Dedifferentiated amniotic fluid mesenchymal stem cell (primary cell): Measurements from ENCODE around the gene CROCC2.
"Not testable (repeated sequence)": the region's sequence is repeated elsewhere in the genome, so short reads cannot be mapped to it uniquely, and the experiment has no call there.

ENCODE experiments used
- DNase-seq: peaks from one replicate; pipeline ENCODE4 v3.0.0-alpha.2; 2016; ENCODE audit errors: extremely low spot score

CROCC2 gene

GRCh38 chr2:240966906-240967680 lies 61.0 kb downstream of the CROCC2 start:
- DNase-seq, result no peak

DNA sequence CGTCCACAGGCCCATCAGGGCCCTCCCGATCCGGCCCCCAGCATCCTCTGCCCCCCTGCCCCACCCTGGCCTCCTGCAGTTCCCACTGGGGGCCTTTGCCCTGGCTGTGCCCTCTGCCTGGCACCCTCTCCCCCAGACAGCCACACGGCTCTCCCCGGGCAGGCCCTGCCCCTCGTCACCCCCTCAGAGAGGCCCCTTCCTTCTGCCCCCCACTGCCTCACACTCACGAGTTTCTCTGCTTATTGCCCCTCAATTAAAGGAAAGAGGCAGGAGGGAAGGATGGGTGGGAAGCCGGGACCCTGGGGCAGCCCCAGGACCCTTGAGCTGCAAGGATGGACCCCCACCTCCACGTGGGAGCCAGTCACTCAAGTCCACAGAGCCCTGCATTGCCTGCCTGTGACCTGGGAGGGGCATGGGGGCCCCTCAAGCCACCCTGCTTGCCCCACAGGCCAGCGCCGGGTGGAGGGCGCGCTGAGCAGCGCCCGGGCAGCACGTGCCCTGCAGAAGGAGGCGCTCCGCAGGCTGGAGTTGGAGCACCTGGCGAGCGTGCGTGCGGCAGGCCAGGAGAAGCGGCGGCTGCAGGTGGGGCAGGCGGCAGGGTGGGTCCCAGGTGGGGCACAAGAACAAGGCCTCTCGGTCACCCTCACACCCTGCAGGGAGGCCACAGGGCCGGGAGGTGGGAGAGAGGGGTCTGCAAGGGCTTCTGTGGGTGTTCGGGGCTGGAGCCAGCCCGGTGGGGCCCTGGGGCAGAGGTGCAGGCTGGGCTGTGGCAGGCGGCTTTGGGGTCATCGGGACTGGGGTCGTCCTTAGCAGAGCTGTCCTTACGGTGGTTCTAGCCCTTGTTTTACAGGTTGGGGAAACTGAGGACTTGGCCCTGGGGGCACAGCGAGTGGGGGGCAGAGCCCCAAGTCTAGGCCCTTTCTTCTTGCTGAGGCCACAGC lies 61.8 kb downstream of the CROCC2 start:
- no peak for DNase-seq

DNA sequence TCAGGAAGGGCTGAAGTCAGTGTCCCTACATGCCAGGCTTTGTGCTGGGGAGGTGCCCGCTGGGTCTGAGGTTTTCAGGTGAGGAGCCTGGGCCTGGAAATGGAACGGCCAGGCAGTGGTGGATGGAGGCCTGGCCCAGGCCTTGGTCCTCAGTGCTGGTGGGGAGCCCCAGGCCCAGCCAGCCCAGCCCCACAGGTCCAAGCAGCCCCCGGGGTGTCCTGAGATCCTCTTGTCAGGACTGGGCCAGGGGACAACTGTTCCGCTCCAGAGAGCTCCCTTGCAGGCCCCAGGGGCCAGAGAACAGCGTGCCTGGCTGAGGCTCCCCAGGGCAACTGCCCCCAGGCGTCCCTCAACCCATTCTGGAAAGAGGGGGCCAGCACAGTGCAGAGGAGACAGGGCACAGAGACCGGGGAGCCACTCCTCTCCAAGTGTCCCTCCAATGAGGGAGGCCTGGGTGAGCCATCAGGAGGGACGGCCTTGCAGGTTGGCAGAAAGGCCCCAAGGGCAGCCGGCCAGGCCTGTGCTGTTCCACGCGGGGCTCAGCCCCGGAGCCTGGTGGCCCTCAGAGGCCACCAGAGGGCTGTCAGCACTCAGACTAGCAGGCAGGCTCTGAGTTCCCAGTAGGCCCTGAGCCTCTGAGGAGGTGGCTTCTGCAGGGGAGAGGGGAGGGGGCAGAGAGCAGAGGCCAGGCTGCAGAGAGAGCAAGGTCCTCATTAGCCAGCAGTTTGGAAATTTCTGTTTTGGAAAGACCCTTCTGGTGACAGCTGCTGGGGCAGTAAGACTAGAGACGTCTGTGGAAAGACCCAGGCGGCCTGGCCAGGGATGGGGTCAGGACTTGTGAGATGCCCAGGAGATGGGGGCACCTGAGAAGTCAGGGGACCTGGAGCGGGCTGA lies 62.8 kb downstream of the CROCC2 start:
- no peak for DNase-seq

DNA sequence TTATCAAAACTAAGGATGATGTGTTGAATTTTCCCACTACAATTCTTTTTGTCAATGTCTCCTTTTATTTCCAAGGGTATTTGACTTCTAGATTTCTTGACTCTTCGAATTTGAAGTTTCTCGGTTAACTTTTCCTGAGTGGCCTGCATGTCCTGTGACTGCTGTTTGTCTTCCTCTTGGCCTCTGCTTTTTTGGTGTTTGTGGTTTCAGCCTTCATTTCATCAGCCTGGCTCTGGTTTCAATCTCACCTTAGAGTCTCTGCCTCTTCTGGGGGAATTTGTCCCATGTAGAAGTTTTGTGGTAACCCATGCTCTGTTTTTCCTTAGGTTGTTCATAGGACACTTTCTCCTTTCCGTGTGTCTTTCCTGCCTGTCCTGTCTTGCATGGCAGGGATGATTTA lies 64.0 kb downstream of the CROCC2 start:
- no peak for DNase-seq

- DNase-seq, result no peak
Observed at GRCh38 chr2:240970816-240971215, 64.7 kb downstream of the CROCC2 start.

GRCh38 chr2:240972201-240972600 lies 66.1 kb downstream of the CROCC2 start:
- DNase-seq, result no peak

DNA sequence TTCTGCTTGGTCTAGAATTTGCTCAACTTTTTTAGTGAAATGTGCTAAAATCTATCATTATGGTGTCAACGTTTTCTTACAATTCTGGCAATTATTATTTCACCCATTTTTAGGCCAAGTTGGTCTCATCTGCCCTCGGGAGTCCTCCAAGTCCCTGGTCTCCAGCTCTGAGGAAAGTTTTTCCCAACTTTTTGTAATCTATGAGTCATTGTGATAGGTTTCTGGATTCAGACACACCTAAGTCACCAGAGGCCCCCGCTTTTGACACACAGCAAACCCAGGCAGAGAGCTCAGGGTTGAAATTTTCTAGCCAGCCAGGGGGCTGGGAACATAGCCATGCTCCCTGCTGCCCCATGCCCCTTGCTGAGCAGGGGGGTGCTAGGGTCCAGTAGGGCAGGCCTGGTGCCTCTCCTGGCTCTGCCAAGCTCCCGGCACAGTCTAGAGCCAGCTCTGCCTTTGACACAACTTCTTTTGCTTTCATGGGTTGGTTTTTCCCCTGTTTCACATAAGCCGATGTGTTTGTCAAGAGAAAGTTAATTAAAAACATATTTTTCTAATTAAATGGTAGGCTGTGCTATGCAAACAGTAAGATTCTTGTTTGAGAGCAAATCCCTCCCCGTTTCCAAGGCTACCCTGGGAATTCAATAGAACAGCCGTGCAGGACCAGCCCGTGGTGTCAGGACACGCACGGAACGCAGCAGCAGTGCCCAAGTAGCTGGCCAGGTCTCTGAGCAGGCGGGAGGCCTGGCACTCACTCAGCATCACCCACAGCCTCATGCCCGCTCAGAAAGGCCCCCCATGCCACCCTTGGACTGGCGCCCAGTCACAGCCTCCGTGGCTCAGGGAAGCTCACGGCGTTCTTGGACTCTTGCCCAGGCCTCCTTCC lies 66.7 kb downstream of the CROCC2 start:
- DNase-seq, result peak; percentile 71

DNA sequence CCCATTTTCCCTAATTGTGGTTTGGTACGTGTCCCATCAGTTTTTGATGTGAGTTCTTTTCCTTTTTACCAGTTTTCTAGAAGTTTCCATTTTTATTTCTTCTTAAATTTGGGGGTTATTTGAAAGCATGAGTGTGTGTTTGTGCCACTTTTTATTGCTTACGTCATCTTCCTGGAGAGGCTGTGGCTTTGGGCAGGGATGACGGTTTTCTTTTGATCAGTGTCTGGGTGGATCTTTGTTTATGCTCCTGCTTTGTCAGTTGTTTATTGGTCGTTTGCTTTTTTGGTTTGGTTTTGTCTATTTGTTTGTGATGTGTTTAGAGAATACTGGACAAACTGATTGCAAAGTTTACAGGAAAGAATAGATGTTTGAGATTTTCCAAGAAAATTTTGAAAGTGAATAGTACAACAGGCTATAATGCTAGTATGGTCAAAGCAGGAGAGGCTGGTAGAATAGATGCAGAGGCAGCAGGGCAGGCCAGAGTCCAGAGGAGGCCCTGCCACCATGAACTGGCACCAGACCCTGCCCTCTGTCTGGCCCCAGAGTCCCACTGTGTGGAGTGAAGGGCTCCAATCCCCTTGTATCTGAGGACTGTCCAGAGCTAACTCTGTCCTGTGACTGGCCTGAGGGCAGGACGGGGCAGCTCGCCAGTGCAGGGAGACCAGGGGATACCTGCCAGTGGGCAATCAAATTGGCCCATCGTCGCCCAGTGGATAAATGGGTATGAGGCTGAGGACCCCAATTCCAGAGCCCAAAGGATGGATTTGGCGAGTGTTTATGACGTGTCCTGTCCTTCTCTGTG lies 68.8 kb downstream of the CROCC2 start:
- DNase-seq, result no peak

GRCh38 chr2:240975903-240976302 lies 69.8 kb downstream of the CROCC2 start:
- not testable (repeated sequence) for DNase-seq

- DNase-seq, result peak; percentile 15
Observed at GRCh38 chr2:240981280-240981679, 75.1 kb downstream of the CROCC2 start.

DNA sequence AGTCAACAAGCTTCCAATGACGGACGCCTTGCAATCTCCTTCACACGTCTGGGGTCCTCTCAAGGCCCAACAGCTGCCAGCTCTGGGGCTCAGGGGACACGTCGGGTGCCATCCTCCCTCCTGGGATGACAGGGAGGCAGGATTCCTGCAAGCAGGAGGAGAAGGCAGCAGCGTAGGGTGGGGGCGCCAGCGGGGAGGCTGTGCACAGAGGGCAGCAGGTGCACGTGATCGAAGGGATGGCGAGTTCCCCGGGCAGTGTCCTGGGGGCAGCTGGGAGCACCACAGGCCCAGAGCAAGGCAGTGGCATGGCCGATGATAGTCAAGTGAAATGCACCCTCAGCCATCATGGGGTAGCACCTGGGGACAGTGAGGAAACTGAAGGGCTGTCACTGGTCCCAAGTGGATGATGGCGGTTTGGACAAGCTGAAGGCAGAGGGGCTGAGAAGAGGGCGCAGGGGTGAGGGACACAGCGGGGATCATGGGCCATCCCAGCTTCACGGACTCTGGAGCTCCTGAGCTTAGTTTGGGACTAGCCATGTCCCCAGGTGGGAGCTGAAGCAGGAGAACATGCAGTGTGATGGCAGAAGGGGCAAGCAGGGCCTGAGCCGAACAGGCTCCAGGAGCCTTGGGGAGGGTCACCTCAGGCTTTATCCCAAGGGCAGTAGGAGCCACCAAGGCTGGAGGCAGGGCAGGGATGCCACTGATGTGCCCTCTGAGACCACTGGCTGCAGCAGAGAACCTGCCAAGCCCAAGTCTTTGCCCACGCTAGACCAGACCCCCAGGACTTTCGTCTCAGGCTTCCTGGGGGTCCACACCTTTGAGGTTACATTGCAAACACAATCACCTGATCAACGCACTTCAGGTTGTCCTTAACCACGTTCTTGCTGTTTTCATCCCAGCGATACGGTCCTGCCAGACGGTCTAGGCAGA lies 76.0 kb downstream of the CROCC2 start:
- DNase-seq, result no peak

- no peak for DNase-seq
Observed at GRCh38 chr2:240982821-240983281, 76.7 kb downstream of the CROCC2 start.

DNA sequence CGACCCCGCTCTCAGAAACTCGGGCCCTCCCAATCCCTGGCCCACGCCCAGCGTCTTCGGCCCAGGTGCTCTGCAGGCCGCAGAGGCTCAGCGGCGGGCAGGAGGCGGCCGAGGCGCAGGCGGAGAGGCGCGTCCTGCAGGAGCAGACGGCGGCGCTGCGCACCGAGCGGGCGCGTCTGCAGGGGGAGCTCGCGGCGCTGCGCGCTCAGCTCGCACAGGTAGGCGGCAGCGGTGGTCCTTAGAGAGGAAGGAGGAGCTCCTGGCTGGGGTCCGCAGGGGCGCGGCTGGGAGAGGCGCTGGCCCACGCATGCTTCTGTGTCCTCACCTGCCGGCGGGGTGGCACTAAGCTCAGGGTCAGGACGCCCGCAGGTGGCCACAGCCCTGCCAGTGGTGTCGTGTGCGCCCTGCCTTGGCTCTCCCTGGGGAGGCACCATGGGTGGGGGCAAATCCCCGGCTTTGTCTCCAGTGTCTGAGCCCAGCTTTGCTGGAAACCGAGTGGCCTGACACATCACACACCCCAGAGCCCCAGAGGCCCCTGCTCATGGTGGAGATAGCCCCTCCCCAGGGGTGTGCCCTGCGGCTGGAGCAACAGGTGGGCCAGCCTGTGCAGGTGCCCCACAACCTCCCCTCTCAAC lies 77.3 kb downstream of the CROCC2 start:
- DNase-seq, result no peak

DNA sequence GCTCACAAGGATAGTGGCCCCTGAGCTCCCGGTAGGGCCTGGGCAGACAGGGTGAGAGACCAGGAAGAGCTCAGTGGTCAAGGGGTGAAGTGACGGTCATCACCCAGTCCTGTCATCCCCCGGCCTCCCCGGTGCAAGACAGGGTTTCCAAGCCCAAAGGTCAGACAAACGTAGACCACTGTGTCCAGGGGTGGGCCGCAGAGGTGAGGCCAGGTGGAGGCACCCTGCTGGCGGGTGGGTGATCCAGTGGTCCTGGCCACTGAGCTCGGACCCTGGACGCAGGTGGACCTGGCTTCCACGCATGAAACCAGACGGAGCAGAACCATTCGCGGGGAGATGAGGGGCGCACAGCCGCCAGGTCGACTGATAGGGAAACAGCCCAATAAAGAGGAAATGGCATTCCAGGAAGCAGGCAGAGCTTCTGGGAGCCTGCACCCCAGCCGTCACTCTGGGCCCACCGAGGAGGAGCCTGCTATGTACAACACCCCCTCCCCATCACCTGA lies 77.9 kb downstream of the CROCC2 start:
- no peak for DNase-seq

DNA sequence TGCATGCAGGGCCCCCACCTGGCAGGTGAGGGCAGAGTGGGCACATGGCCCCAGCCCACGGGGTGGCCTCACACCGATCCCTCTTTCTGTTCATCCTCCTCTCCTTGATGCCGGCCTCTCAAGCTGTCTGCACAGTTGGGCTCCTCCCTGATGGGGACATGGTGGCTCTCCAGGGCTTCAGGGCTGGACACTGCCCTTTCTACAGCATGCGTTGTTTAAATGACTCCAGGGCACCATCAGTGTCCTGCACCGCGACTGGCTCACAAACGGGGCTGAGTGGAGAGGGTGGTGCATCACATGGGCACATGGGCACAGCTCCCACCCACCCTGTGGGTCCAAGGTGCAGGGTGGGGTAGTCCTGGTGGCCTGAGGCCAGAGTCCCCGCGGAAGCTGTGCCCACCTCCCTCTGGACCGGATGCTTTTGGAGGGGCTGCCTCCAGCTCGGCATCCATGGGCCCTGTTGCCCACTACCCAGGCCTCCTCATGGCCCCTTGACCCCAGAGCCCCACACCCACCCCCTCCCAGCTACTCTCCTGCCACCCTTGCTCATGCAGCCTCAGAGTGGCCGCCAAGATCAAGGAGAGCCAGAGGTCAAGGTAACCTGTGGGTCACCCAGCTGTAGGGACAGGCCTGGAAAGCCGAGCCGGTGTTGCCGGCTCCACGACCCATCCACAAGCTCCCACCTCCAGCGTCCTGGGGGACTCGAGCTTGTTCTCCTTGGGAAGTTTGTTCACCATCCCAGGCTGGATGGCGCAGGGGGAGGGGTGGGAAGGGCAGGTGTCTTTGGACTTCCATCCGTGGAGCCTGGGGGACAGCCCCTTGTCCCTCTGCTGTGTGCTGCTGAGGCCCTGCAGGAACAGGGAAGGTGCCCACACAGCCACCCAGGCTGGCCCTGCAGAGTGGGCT lies 80.0 kb downstream of the CROCC2 start:
- DNase-seq, result no peak

DNA sequence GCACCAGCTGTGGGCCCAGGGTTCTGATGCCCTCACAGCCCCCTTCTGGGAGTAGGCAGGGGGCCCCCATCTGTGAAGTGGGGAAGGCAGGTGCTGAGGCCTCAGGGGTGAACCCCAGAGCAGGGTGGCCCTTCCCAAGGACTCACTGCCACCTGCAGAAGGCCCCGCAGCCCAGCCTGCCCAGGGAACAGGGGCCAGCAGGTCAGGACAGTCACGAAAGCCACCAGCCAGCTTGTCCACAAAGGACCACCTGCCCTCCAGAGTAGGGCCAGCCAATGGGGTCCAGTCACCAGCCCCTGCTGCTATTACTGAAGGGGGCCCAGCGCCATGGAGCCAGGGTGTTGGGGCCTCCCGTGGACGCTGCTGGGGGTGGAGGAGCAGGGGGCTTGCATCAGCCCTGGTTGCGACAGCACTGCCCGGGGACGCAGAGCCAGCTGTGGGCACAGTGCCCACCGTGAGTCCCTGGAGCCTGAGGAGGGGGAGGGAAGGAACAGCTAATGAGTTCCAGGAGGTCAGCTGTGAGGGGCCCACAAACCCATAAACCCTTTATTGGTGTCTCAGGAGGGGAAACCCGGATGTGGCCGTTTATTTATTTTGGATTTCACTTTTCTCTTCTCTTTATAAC lies 80.8 kb downstream of the CROCC2 start:
- DNase-seq, result peak; percentile 21

DNA sequence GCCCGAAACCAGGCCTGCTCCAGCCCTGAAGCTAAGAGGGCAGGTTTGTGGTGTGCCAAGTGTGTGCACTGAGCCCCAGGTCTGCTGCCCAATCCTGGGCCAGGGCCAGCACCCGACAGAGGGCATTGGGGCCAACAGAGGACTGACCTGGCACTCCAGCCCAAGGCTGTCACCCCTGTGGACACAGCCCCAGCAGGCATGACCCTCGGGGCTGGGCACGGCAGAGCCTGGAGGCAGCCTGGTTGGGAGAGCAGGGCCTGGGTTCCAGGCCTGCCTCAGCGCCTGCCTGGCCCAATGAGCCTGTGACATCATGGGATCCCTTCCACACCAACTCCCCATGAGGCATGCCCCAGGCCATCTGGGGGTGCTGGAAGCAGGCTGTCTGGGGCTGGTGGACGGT lies 81.5 kb downstream of the CROCC2 start:
- no peak for DNase-seq
